Progenitor cell of endocrine pancreas (in vitro differentiated cells): ENCODE results near the gene ABCA7. TPM values are rescaled to one million over a fixed set of nuclear protein-coding genes. Genes with fewer than 3 reads are reported as not detected.

Source experiments
- DNase-seq: peaks from one replicate; pipeline ENCODE4 v3.0.0; 2021; ENCODE audit warnings: low spot score; ENCODE audit not compliant: unreplicated experiment
- H3K27ac Mint-ChIP-seq: 2 replicates; pipeline ENCODE4 v1.8.0; 2021; ENCODE audit warnings: mild to moderate bottlenecking, moderate library complexity, mixed read lengths
- H3K27me3 Mint-ChIP-seq: 2 replicates; pipeline ENCODE4 v1.8.0; 2021; ENCODE audit warnings: mixed read lengths
- H3K36me3 Mint-ChIP-seq: 2 replicates; pipeline ENCODE4 v1.8.0; 2022; ENCODE audit warnings: mixed read lengths; ENCODE audit not compliant: insufficient read depth
- H3K4me1 Mint-ChIP-seq: 2 replicates; pipeline ENCODE4 v1.8.0; 2021; ENCODE audit warnings: low read depth, mixed read lengths
- H3K4me3 Mint-ChIP-seq: 2 replicates; pipeline ENCODE4 v1.8.0; 2021; ENCODE audit warnings: low read depth, mild to moderate bottlenecking, moderate library complexity, mixed read lengths
- H3K9me3 Mint-ChIP-seq: 2 replicates; pipeline ENCODE4 v1.8.0; 2021; ENCODE audit warnings: low read depth, mixed read lengths
- CTCF ChIP-seq: fragments of 200-600 bp; sonication (generic); IDR thresholded peaks from one replicate; pipeline ENCODE4 v1.5.0; 2021; ENCODE audit warnings: antibody characterized with exemption, mild to moderate bottlenecking; ENCODE audit not compliant: unreplicated experiment
- total RNA-seq: library from RNA; stranded (reverse); gene quantifications from 2 replicates; pipeline ENCODE4 v1.2.1, GENCODE V29; 2021

ABCA7 gene
- total RNA-seq, 1 donor from 2014 or later = 57.3 TPM

- DNase-seq = no peak
- Mint-ChIP-seq H3K36me3 (no peaks in the 10 kb centered on the region), H3K4me1 (peaks cover 4% of the 10 kb centered on the region), H3K4me3 (no peak overlapping the region), H3K9me3 (no peaks in the 10 kb centered on the region), H3K27me3 (no peaks in the 10 kb centered on the region), H3K27ac (no peak overlapping the region)
- TF ChIP-seq CTCF = no peak
Observed at GRCh38 chr19:1109697-1110671, 70.1 kb downstream of the ABCA7 start.

GRCh38 chr19:1110809-1111640, 71.1 kb downstream of the ABCA7 start:
- Mint-ChIP-seq H3K4me1 (peaks cover 1% of the 10 kb centered on the region), H3K4me3 (no peak overlapping the region), H3K9me3 (no peaks in the 10 kb centered on the region), H3K27me3 (no peaks in the 10 kb centered on the region), H3K27ac (no peak overlapping the region), H3K36me3 (no peaks in the 10 kb centered on the region)
- TF ChIP-seq CTCF = no peak
- no peak for DNase-seq

- H3K27me3 Mint-ChIP-seq = no peaks in the 10 kb centered on the region
- H3K36me3 Mint-ChIP-seq = no peaks in the 10 kb centered on the region
- TF ChIP-seq CTCF = no peak
- H3K4me1 Mint-ChIP-seq = peaks cover 1% of the 10 kb centered on the region
- H3K9me3 Mint-ChIP-seq = no peaks in the 10 kb centered on the region
- no peak for DNase-seq
- no peak overlapping the region for H3K27ac Mint-ChIP-seq
- no peak overlapping the region for H3K4me3 Mint-ChIP-seq
Observed at GRCh38 chr19:1111641-1112267, 71.8 kb downstream of the ABCA7 start.

- Mint-ChIP-seq H3K4me3 (no peak overlapping the region), H3K4me1 (no peaks in the 10 kb centered on the region), H3K27me3 (no peaks in the 10 kb centered on the region), H3K36me3 (no peaks in the 10 kb centered on the region), H3K27ac (no peak overlapping the region), H3K9me3 (no peaks in the 10 kb centered on the region)
- no peak for TF ChIP-seq CTCF
- DNase-seq = no peak
Observed at GRCh38 chr19:1112268-1113029, 72.5 kb downstream of the ABCA7 start.
